GM13977 (cell line): ENCODE data around the gene AKAP13.
"Not testable (repeated sequence)": the region's sequence is repeated elsewhere in the genome, so short reads cannot be mapped to it uniquely, and the experiment has no call there.

Source experiments
- DNase-seq: peaks from one replicate; pipeline ENCODE4 v3.0.0; 2012; ENCODE audit warnings: low spot score
- CTCF ChIP-seq: IDR thresholded peaks from 2 replicates; pipeline ENCODE4 v1.5.1; 2012; ENCODE audit warnings: mild to moderate bottlenecking, control low read depth; ENCODE audit not compliant: insufficient read depth; ENCODE audit errors: extremely low read depth, missing control alignments
- in situ Hi-C: fragments of 300-500 bp; cut with MboI; formaldehyde crosslinking; loops from one replicate; pipeline ENCODE4 v1.12.0; 2022; ENCODE audit warnings: low sequenced_read_pairs, low pct_unique_long_range_greater_than_20kb, mixed read lengths, inconsistent platforms; ENCODE audit not compliant: unreplicated experiment

AKAP13 gene

GRCh38 chr15:85794598-85795336 is 414.4 kb downstream of the AKAP13 start, which contains the start of gene KLHL25:
Gene KLHL25 (minus strand): TSS chr15:85794925. CDS start chr15:85769810, 25,115 bp downstream.
- in situ Hi-C loops = no loop called here
- no peak for TF ChIP-seq CTCF
- DNase-seq = peak; percentile 99

GRCh38 chr15:85795337-85796305 is 415.2 kb downstream of the AKAP13 start:
- TF ChIP-seq CTCF = no peak
- no peak for DNase-seq
- in situ Hi-C loops = no loop called here

GRCh38 chr15:85796371-85796770 is 416.0 kb downstream of the AKAP13 start:
- DNase-seq, in situ Hi-C loops: not testable (repeated sequence)
